ENCODE results near the gene PA2G4.

The PA2G4 gene

DNA sequence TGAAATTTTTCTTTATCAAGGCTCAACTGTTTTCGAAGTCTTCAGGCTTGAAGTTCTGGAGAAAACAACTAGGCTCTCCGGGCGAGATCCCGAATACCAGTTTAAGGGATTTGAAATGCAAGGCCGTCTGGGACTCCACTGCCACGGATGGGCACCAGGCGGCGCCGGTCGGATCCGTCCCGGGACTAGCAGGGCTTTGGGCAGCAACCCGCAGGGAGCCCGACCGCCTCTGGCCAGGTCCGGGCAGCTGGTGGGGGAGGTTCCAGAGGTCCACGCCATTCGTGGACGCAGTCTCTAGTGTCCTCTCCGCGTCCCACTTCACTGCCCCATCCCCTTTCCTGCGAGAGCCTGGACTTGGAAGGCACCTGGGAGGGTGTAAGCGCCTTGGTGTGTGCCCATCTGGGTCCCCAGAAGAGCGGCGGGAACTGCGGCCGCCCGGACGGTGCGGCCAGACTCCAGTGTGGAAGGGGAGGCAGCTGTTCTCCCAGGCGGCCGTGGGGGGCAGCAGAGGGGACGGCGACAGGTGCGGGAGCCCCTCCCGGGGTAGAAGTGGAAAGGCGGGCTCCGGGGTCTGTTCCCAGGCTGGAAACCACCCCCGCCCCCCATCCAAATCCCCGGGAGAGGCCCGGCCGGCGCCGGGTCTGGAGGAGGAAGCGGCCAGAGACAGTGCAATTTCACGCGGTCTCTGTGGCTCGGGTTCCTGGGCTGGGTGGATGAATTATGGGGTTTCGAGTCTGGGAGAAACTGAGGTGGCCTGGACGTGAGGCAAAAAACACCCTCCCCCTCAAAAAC is 25.2 kb upstream of the PA2G4 start:
- peak; percentile 86 for DNase-seq (ENCODE audit: low read depth)
- peak overlapping the region; percentile 56 for H3K4me3 ChIP-seq (replicated peaks; ENCODE audit: low read depth, low read length)
- TF ChIP-seq, protein P1, sequence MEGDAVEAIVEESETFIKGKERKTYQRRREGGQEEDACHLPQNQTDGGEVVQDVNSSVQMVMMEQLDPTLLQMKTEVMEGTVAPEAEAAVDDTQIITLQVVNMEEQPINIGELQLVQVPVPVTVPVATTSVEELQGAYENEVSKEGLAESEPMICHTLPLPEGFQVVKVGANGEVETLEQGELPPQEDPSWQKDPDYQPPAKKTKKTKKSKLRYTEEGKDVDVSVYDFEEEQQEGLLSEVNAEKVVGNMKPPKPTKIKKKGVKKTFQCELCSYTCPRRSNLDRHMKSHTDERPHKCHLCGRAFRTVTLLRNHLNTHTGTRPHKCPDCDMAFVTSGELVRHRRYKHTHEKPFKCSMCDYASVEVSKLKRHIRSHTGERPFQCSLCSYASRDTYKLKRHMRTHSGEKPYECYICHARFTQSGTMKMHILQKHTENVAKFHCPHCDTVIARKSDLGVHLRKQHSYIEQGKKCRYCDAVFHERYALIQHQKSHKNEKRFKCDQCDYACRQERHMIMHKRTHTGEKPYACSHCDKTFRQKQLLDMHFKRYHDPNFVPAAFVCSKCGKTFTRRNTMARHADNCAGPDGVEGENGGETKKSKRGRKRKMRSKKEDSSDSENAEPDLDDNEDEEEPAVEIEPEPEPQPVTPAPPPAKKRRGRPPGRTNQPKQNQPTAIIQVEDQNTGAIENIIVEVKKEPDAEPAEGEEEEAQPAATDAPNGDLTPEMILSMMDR (IDR thresholded peaks at IDR 0.05; ENCODE audit: low read length, missing control alignments): peak; percentile 69

DNA sequence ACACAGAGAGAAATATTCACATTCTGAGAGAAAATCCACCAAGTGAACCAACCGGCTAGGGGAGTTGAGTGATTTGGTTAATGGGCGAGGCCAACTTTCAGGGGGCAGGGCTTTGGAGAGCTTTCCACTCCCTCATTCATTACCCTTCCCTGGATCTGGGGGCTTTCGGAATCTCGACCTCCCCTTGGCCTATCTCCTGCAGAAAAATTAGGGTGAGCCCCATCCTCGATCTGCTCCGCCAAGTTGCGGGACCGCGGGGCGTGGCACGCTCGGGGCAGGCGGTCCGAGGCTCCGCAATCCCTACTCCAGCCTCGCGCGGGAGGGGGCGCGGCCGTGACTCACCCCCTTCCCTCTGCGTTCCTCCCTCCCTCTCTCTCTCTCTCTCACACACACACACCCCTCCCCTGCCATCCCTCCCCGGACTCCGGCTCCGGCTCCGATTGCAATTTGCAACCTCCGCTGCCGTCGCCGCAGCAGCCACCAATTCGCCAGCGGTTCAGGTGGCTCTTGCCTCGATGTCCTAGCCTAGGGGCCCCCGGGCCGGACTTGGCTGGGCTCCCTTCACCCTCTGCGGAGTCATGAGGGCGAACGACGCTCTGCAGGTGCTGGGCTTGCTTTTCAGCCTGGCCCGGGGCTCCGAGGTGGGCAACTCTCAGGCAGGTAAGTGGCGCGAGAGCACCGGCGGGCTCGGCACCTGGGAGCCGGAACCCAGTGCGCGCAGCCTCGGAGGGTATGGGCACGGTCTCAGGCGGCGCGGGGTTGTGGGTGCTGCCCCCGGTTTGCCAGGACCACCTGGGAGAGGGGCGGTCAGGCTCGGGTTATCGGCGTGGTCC is 24.4 kb upstream of the PA2G4 start, which contains the start of gene ERBB3:
ERBB3 (plus strand) TSS at position 443 of the 833 bp plus-strand sequence; CDS start at position 579, 136 bp downstream.
- H3K4me3 ChIP-seq (replicated peaks; ENCODE audit: low read depth, low read length): peak within 1 kb of the TSS; percentile 56
- TF ChIP-seq, protein P1 (IDR thresholded peaks at IDR 0.05; ENCODE audit: low read length, missing control alignments): no peak

DNA sequence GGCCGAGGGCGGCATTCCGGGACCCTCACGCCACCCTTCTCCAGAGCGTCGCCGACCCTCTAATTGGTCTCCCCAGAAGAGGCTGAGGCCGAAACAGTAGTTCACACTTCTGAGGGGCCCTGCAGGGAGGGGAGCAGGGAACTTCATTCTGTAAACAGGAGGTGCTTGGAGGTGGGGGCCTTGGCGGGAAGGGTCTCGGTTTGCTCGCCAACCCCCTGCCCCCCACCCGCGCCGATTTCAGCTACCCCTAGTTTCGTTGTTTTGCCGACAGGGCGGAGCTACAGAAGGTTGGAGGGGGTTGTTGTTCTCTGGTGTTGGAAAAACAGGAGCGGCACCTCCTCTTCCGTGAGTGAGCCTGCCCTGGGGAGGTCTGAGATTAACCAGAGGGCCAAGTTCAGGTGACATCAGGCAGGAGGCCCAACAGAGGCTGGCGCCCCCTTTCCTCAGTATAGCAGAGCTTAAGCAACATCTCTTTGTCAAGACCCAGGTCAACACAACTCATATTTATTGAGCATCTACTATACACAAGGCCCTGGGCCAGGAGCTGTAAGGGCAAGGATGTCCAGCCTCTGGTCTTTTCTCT is 23.7 kb upstream of the PA2G4 start:
- H3K4me3 ChIP-seq (replicated peaks; ENCODE audit: low read depth, low read length): peak overlapping the region; percentile 56
- no peak for DNase-seq (ENCODE audit: low read depth)
- TF ChIP-seq, protein P1 (IDR thresholded peaks at IDR 0.05; ENCODE audit: low read length, missing control alignments): no peak

More for the DNA sequence above, 24.4 kb upstream of the PA2G4 start, which contains the start of gene ERBB3:
- DNase-seq (ENCODE audit: low read depth): peak; percentile 77

DNA sequence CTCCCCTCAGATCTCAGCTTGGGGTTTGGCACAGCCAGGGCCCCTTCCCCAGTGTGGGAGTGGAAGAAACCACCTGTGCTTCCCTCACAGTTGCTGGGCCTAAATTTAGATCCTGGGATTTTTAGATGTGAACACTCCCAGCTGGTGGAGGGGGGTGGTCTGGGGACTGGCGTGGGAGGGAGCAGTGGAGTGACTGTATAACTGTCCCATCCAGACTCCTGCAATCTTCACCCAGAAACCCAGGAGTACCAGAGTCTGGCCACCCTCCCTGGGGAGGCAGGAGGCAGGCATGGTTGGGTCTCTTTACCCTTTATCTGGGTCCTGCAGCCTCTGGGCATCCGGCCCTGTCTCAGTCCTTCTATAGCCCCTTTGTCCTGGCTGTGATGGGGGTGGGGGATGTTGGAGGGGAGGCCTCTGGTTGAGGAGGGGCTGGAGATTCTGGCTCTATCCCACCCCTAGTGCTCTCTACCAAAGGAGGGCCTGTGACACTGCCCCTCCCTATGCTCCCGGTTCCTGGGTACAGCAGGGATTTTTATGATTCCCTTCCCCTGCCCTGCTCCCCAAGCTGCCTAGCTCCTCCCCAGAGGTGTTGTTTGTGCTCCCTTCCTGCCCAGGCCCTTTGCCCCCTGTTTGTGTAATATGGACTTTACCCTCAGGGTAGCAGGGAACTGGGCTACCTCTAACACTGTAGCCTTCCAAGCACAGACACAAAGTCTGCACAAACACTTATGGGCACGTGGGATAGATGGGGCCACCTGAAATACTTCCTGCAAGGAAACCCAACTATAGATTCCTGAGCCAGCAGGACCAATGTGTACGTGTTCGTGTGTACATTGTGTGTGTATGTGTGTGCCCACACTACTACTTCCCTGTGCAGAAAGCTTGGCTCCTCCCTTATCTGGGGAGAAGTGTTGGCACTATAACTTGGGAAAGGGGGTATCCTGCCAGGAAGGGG is 22.7 kb upstream of the PA2G4 start:
- TF ChIP-seq, protein P1 (IDR thresholded peaks at IDR 0.05; ENCODE audit: low read length, missing control alignments): no peak
- H3K4me3 ChIP-seq (replicated peaks; ENCODE audit: low read depth, low read length): no peak overlapping the region
- DNase-seq (ENCODE audit: low read depth): no peak

DNA sequence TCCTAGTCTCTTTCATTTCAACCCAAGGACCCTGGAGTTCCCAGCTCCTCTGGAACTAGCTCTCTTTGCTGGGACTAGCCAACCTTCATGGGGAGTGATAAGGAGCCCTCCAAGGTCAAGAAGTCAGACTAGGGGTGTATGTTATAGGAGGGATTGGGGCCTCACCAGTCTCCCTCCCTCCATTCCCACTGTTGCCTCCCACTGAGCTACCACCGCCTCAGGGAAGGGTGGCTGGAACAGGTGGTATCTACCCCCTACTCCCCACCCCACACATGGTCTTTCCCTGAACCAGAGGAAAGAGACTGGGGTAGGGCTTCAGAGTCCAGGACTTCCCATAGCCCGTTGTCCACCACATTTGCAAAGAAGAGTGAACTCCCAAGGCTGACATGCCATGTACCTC is 22.0 kb upstream of the PA2G4 start:
- no peak for DNase-seq (ENCODE audit: low read depth)
- TF ChIP-seq, protein P1 (IDR thresholded peaks at IDR 0.05; ENCODE audit: low read length, missing control alignments): no peak
- no peak overlapping the region for H3K4me3 ChIP-seq (replicated peaks; ENCODE audit: low read depth, low read length)

DNA sequence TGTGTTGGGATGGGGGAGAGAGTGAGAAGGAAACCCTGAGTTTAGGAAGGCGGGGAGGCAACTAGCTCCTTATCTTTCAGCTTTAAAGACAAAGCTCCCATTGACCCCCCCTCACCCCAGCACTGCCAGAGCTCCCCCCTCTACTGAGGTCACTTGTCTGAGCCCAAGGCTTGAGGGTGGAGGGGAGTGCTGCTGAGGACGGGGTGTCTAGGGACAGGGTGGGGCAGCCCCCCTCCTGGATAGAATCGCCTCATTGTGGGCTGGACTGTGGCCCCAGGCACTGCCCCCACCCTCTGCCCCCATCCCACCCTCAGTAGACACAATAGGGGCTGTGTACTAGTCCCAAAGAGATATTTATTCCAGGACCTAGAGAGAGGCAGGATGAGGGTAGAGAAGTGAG is 21.4 kb upstream of the PA2G4 start:
- TF ChIP-seq, protein P1 (IDR thresholded peaks at IDR 0.05; ENCODE audit: low read length, missing control alignments): no peak
- no peak overlapping the region for H3K4me3 ChIP-seq (replicated peaks; ENCODE audit: low read depth, low read length)
- DNase-seq (ENCODE audit: low read depth): no peak
